ENCODE results near the gene KRT14. TPM values are rescaled to one million over a fixed set of nuclear protein-coding genes. Genes with fewer than 3 reads are reported as not detected.

KRT14 gene
- polyA plus RNA-seq, 3 donors = not detected

DNA sequence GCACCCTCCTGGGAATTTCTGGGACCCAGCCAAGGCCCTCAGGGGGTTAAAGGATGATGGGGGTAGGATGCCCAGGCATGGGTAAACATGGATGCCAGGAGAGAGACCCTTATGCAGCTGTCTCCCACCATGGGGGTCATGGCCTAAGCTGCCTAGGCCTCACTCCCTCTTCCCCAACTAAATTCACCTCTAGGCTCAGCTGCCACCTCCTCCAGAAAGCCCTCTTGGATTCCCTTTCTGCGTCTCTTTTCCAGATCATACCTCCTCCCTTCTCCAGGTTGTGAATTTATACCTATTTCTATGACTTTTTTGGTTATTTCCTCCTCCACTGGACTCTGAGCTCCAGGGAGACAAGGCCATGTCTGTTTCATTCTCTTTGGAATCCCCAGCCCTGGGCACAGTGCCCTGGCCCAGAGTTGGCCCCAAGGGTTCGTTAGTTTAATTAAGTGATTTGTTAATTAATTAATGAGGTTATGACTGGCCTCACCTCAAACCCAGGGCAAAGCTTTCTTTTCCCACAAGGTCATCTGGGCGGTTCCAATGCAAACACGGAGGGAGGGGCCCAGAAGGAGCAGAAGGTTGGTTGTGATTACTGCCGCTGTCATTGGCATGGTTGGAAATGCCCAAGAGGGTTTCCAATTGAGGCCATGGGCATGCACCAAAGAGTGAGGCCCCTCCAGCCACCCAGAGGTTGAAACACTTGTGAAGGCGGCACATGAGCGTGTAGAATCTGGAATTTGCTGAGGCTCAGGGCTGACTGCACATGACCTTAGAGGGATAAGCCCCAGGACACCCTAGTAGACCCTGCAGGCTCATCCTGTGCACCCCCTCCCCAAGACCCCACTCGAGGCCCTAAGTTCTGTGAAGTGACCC is 44.6 kb upstream of the KRT14 start:
- no peaks in the 10 kb centered on the region for H4K20me1 ChIP-seq (ENCODE audit: insufficient read depth, low read length)
- no peaks in the 10 kb centered on the region for H3K9me3 ChIP-seq (replicated peaks in 1 of 2; ENCODE audit: control insufficient read depth in 1 of 2, insufficient read depth in 1 of 2, low read length in 2 of 2)
- no peak overlapping the region for H3K4me2 ChIP-seq (replicated peaks; ENCODE audit: extremely low read depth, low read length, poor library complexity, severe bottlenecking)
- Mint-ChIP-seq H3K27ac (peak overlapping the region in 1 of 7 donors; percentile 52), H3K4me1 (no peaks in the 10 kb centered on the region), H3K4me3 (no peak overlapping the region), H3K27me3 (ENCODE audit: low read depth in 3 of 3) (peaks cover 0 to 2% (median 0%) of the 10 kb centered on the region in 3 donors), H3K36me3 (no peaks in the 10 kb centered on the region), H3K9me3 (no peaks in the 10 kb centered on the region)
- 100% methylated on average over 5 of the region's 8 CpGs for WGBS (ENCODE audit: insufficient coverage)
- no peak overlapping the region for H3K27ac ChIP-seq (ENCODE audit: low read depth in 1 of 2, low read length in 2 of 2)
- H3K36me3 ChIP-seq (replicated peaks in 1 of 2; ENCODE audit: control insufficient read depth in 1 of 2, insufficient read depth in 2 of 2, low read length in 2 of 2) = no peaks in the 10 kb centered on the region
- intact Hi-C loops (cut with micrococcal nuclease) = no loop called here
- TF ChIP-seq, protein P1, sequence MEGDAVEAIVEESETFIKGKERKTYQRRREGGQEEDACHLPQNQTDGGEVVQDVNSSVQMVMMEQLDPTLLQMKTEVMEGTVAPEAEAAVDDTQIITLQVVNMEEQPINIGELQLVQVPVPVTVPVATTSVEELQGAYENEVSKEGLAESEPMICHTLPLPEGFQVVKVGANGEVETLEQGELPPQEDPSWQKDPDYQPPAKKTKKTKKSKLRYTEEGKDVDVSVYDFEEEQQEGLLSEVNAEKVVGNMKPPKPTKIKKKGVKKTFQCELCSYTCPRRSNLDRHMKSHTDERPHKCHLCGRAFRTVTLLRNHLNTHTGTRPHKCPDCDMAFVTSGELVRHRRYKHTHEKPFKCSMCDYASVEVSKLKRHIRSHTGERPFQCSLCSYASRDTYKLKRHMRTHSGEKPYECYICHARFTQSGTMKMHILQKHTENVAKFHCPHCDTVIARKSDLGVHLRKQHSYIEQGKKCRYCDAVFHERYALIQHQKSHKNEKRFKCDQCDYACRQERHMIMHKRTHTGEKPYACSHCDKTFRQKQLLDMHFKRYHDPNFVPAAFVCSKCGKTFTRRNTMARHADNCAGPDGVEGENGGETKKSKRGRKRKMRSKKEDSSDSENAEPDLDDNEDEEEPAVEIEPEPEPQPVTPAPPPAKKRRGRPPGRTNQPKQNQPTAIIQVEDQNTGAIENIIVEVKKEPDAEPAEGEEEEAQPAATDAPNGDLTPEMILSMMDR (IDR thresholded peaks at IDR 0.05) = no peak
- no peaks in the 10 kb centered on the region for H3K27me3 ChIP-seq (ENCODE audit: control insufficient read depth in 2 of 2, insufficient read depth in 2 of 2, low read length in 2 of 2)
- no peak overlapping the region for H2AFZ ChIP-seq (ENCODE audit: insufficient read depth, low read depth, low read length, poor library complexity, severe bottlenecking)
- no peak for DNase-seq
- H3K9ac ChIP-seq (ENCODE audit: insufficient read depth, low read length, poor library complexity, severe bottlenecking) = no peak overlapping the region
- no peak overlapping the region for H3K4me3 ChIP-seq (replicated peaks in 1 of 3; ENCODE audit: low read depth in 2 of 3, low read length in 3 of 3)
- no peaks in the 10 kb centered on the region for H3K79me2 ChIP-seq (ENCODE audit: insufficient read depth, low read length)
- no peaks in the 10 kb centered on the region for H3K4me1 ChIP-seq (ENCODE audit: control insufficient read depth in 1 of 2, insufficient read depth in 2 of 2, low read length in 2 of 2)

DNA sequence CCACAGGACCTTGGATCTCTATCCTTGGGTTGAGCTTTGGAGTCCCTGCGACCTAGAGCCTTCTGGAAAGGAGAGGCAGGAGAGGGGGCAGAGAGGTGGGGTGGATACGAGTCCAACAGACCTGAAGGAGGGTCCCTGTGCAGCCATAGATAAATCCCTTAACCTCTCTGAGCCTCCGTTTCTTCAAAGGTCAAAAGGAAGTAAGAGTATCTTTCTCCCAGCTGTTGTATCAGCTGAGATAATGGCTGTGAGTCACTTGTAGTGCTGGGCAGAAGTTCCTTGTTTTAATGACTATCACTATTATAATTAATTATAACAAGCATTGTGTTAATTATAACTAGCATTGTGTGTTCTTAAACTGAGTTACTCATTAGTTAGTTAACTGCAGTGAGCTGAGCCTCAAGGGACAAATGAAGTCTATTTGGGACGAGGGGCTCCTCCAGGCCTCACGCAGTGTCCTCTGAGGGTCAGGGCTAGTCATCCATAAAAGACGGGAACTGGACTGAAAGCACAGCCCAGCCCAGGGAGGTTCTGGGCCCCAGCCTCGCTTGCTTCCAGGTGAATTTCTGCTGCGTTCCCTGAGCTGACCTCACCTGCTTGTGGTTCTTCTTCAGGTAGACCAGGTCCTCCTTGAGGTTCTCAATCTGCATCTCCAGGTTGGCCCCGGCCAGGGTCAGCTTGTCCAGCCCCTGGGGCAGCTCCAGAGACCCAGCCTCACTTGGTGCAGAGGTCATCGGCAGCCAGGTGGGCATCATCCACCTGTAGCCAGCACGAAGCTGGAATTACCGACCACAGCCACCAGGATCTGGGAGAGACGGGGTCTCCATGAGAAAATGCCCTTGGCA is 43.4 kb upstream of the KRT14 start:
- Histone ChIP-seq H3K4me2 (replicated peaks; ENCODE audit: extremely low read depth, low read length, poor library complexity, severe bottlenecking) (no peak overlapping the region), H2AFZ (ENCODE audit: insufficient read depth, low read depth, low read length, poor library complexity, severe bottlenecking) (no peak overlapping the region), H3K27me3 (ENCODE audit: control insufficient read depth in 2 of 2, insufficient read depth in 2 of 2, low read length in 2 of 2) (no peaks in the 10 kb centered on the region), H3K9me3 (replicated peaks in 1 of 2; ENCODE audit: control insufficient read depth in 1 of 2, insufficient read depth in 1 of 2, low read length in 2 of 2) (no peaks in the 10 kb centered on the region), H3K27ac (ENCODE audit: low read depth in 1 of 2, low read length in 2 of 2) (no peak overlapping the region), H3K4me3 (replicated peaks in 1 of 3; ENCODE audit: low read depth in 2 of 3, low read length in 3 of 3) (no peak overlapping the region), H3K36me3 (replicated peaks in 1 of 2; ENCODE audit: control insufficient read depth in 1 of 2, insufficient read depth in 2 of 2, low read length in 2 of 2) (no peaks in the 10 kb centered on the region), H3K9ac (ENCODE audit: insufficient read depth, low read length, poor library complexity, severe bottlenecking) (no peak overlapping the region), H4K20me1 (ENCODE audit: insufficient read depth, low read length) (no peaks in the 10 kb centered on the region), H3K79me2 (ENCODE audit: insufficient read depth, low read length) (no peaks in the 10 kb centered on the region), H3K4me1 (ENCODE audit: control insufficient read depth in 1 of 2, insufficient read depth in 2 of 2, low read length in 2 of 2) (no peaks in the 10 kb centered on the region)
- no peaks in the 10 kb centered on the region for H3K4me1 Mint-ChIP-seq
- H3K36me3 Mint-ChIP-seq = no peaks in the 10 kb centered on the region
- peaks cover 0 to 4% (median 4%) of the 10 kb centered on the region in 3 donors for H3K27me3 Mint-ChIP-seq (ENCODE audit: low read depth in 3 of 3)
- H3K27ac Mint-ChIP-seq = no peak overlapping the region
- intact Hi-C loops (cut with micrococcal nuclease) = no loop called here
- peaks cover 0 to 1% (median 0%) of the 10 kb centered on the region in 7 donors for H3K9me3 Mint-ChIP-seq
- 95% methylated on average over 10 of the region's 13 CpGs for WGBS (ENCODE audit: insufficient coverage)
- no peak for DNase-seq
- TF ChIP-seq, protein P1 (IDR thresholded peaks at IDR 0.05) = no peak
- no peak overlapping the region for H3K4me3 Mint-ChIP-seq
